NCI-H1436 treated with DMSO at 0.1 percent for 48 hours (cell line): ENCODE measurements around the gene PGF.

Experiments
- DNase-seq: peaks from one replicate; lab custom pipeline; 2025; lab: John Stamatoyannopoulos, UW

Gene PGF

GRCh38 chr14:74956280-74957072 is 1.1 kb upstream of the PGF start:
- DNase-seq = no peak

- DNase-seq = no peak
Measured at GRCh38 chr14:74956027-74956279, 556 bp upstream of the PGF start.

- DNase-seq = no peak
Measured at GRCh38 chr14:74954947-74955228, 509 bp downstream of the PGF start.

- DNase-seq = no peak
Measured at GRCh38 chr14:74954232-74954946, 1.0 kb downstream of the PGF start.

GRCh38 chr14:74953686-74954085 is 1.7 kb downstream of the PGF start:
- no peak for DNase-seq

- DNase-seq = no peak
Measured at GRCh38 chr14:74952697-74953484, 2.5 kb downstream of the PGF start.

GRCh38 chr14:74952180-74952665 is 3.2 kb downstream of the PGF start:
- DNase-seq = no peak

- no peak for DNase-seq
Measured at GRCh38 chr14:74951443-74952179, 3.8 kb downstream of the PGF start.

- DNase-seq = no peak
Measured at GRCh38 chr14:74950795-74951442, 4.5 kb downstream of the PGF start.

- no peak for DNase-seq
Measured at GRCh38 chr14:74949859-74950573, 5.4 kb downstream of the PGF start.

GRCh38 chr14:74949191-74949601 is 6.2 kb downstream of the PGF start:
- no peak for DNase-seq

- DNase-seq = no peak
Measured at GRCh38 chr14:74948228-74949175, 6.9 kb downstream of the PGF start.

GRCh38 chr14:74947353-74948227 is 7.8 kb downstream of the PGF start:
- DNase-seq = no peak

GRCh38 chr14:74946659-74947281 is 8.6 kb downstream of the PGF start:
- DNase-seq = no peak

GRCh38 chr14:74945852-74946658 is 9.3 kb downstream of the PGF start:
- DNase-seq = no peak

GRCh38 chr14:74945261-74945851 is 10.0 kb downstream of the PGF start:
- DNase-seq = no peak

- no peak for DNase-seq
Measured at GRCh38 chr14:74942608-74943007, 12.8 kb downstream of the PGF start.
